H1 (cell line): ENCODE results near the gene LSM3. TPM values are rescaled to one million over a fixed set of nuclear protein-coding genes. Genes with fewer than 3 reads are reported as not detected.

Experiments used
- CHD7 ChIP-seq: fragments of 300-600 bp; sonication (generic); IDR thresholded peaks from 2 replicates; pipeline ENCODE4 v1.7.1; 2012; ENCODE audit warnings: low read length, moderate library complexity, mild to moderate bottlenecking, inconsistent platforms; ENCODE audit not compliant: insufficient replicate concordance
- JUN ChIP-seq: IDR thresholded peaks from 2 replicates; pipeline ENCODE4 v1.6.1; 2011; ENCODE audit warnings: low read depth, mild to moderate bottlenecking, improper control_type of control experiment, low read length
- SIRT6 ChIP-seq: IDR thresholded peaks from one replicate; pipeline ENCODE4 v1.7.1; 2012; ENCODE audit warnings: low read length, inconsistent platforms
- SIX5 ChIP-seq: IDR thresholded peaks from 2 replicates; pipeline ENCODE4 v1.6.1; 2011; ENCODE audit warnings: mild to moderate bottlenecking, low read depth, low read length
- polyA plus RNA-seq, 7 experiments: library from polyadenylated mRNA; depleted of rRNA in 3 of 7; stranded (reverse) in 5 of 7; unstranded in 2 of 7; fragments of >200 nt in 5 of 7; fragments of 200-250 nt in 2 of 7; gene quantifications; 1 replicate in 5 of 7; 2 replicates in 1 of 7; 4 replicates in 1 of 7; pipeline versions ENCODE4 v1.2.1 to v1.2.3, GENCODE V29; 2011 to 2013; ENCODE audit warnings: missing spikeins in 2 of 7, mixed read lengths in 2 of 7
- total RNA-seq: library from RNA; stranded (reverse); fragmentation: NEBNext Ultra II Directional; extraction: Animal tissue kit (Norgen Biotek cat#: 25700); gene quantifications from 2 replicates; pipeline ENCODE4 v1.2.1, GENCODE V29; 2021

Gene LSM3
- total and polyA plus RNA-seq, 2 of the 8 experiments (the other 6 are each of a cell fraction or from before 2014, with no cell fraction given), result 7.1 to 25.4 TPM

DNA sequence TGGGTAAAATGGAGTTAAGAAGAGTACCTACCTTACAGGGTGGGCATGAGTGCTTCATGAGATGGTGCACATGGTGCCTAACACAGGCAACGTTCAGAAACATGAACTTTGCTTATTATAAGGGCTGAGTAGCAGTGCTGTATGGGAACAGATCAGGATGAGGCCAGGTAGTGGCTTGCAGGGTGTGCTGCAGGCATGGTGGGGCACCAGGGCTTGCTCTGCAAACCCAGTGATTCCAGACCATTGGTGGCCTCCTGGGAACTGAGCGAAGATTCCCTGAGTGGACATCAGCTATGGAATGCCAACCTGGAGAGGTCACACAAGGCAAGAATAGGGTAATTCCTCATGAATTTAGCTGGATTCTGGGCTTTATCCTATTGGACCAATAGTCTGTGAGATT lies 37.9 kb upstream of the LSM3 start (continued):
- TF ChIP-seq CHD7 (no peak), SIRT6 (no peak), SIX5 (no peak), JUN (no peak)
